Spleen (tissue), 11 donors: ENCODE data around the gene TMEM207. TPM values are rescaled to one million over a fixed set of nuclear protein-coding genes. Genes with fewer than 3 reads are reported as not detected.

Experiments used
- DNase-seq: peaks from one replicate; pipeline ENCODE4 v3.0.0-alpha.2; 2020
- H3K27ac ChIP-seq, 8 donors: fragments of 200-600 bp; sonication (generic) in 7 of 8; 1 replicate in 4 of 8; 2 replicates in 4 of 8; pipeline versions ENCODE4 v1.5.0 to v1.8.0; 2016 to 2021; ENCODE audit warnings: inconsistent platforms in 4 of 8, mild to moderate bottlenecking in 4 of 8, moderate library complexity in 1 of 8
- H3K27me3 ChIP-seq, 7 donors: fragments of 200-600 bp; sonication (generic) in 6 of 7; replicated peaks in 1 of 7; 1 replicate in 4 of 7; 2 replicates in 3 of 7; pipeline versions ENCODE4 v1.5.0 to v1.8.0; 2016 to 2021; ENCODE audit warnings: inconsistent platforms in 3 of 7, mild to moderate bottlenecking in 1 of 7
- H3K36me3 ChIP-seq, 6 donors: fragments of 200-600 bp; sonication (generic) in 5 of 6; 1 replicate in 4 of 6; 2 replicates in 2 of 6; pipeline versions ENCODE4 v1.5.0 to v1.8.0; 2016 to 2021; ENCODE audit warnings: inconsistent platforms in 2 of 6
- H3K4me1 ChIP-seq, 6 donors: fragments of 200-600 bp; sonication (generic) in 5 of 6; 1 replicate in 3 of 6; 2 replicates in 3 of 6; pipeline versions ENCODE4 v1.5.0 to v1.8.0; 2016 to 2021; ENCODE audit warnings: inconsistent platforms in 3 of 6
- H3K4me3 ChIP-seq, 8 donors: fragments of 200-600 bp; sonication (generic) in 7 of 8; 1 replicate in 4 of 8; 2 replicates in 4 of 8; pipeline versions ENCODE4 v1.5.0 to v1.8.0; 2016 to 2021; ENCODE audit warnings: inconsistent platforms in 4 of 8, mild to moderate bottlenecking in 4 of 8, moderate library complexity in 2 of 8
- H3K9me3 ChIP-seq, 8 donors: fragments of 200-600 bp; sonication (generic) in 7 of 8; 1 replicate in 4 of 8; 2 replicates in 4 of 8; pipeline versions ENCODE4 v1.5.0 to v1.8.0; 2016 to 2021; ENCODE audit warnings: inconsistent platforms in 4 of 8
- POLR2A ChIP-seq, 3 donors: fragments of 450-650 bp; IDR thresholded peaks; one replicate each; pipeline ENCODE4 v1.5.1; 2017; ENCODE audit warnings: antibody characterized with exemption in 3 of 3, mild to moderate bottlenecking in 1 of 3
- POLR2AphosphoS5 ChIP-seq, 3 donors: sonication (generic); formaldehyde crosslinking; IDR thresholded peaks; one replicate each; pipeline ENCODE4 v1.5.1; 2017; ENCODE audit warnings: antibody characterized with exemption in 3 of 3
- WGBS, 5 donors: extraction: QIAGEN DNeasy Blood & Tissue Kit in 3 of 5; methylation state at CpG; one replicate each; pipeline versions ENCODE4 v1.1.5 to v1.1.7; 2013 to 2018; 5-methylcytosine and 5-hydroxymethylcytosine counted together
- intact Hi-C: fragments of 100-400 bp; cut with DNase I; formaldehyde crosslinking; loops from one replicate; pipeline ENCODE4 v1.15.0; 2023; ENCODE audit warnings: low total_unique reads
- polyA plus RNA-seq, 3 donors: library from polyadenylated mRNA; stranded (reverse); fragments of 200-250 nt; gene quantifications; one replicate each; pipeline ENCODE4 v1.2.1, GENCODE V29; 2013
- total RNA-seq, 7 donors: library from RNA; depleted of rRNA in 3 of 7; stranded (reverse); fragments of >200 nt in 3 of 7; fragmentation: NEBNext Ultra II Directional in 4 of 7; extraction: Animal tissue kit (Norgen Biotek cat#: 25700) in 4 of 7; gene quantifications; one replicate each; pipeline versions ENCODE4 v1.1.0 to v1.2.1, GENCODE V29; 2016 to 2021
- TF ChIP-seq, protein P1 (sequence below), 11 experiments: fragments of 200-600 bp in 7 of 11; fragments of 450-650 bp in 4 of 11; sonication (generic) in 4 of 11; IDR thresholded peaks in 8 of 11; conservative IDR thresholded peaks in 3 of 11; 1 replicate in 7 of 11; 2 replicates in 4 of 11; pipeline versions ENCODE4 v1.4.0 to v1.8.0; 2016 to 2021; ENCODE audit warnings: antibody characterized with exemption in 11 of 11, inconsistent platforms in 4 of 11, mild to moderate bottlenecking in 1 of 11
- donor health status: healthy with polysubstance abuse.
- donor health status: DM: no; HTN: no; CAD: no; lungs with moderate emphysema.
- donor health status: DM: no; HTN: no; CAD: no.
- donor health status: Bipolar disorder and iron deficiency.
- donor health status: healthy.
- donor health status: DM: no; HTN: no; CAD: no.
- donor health status: DM: yes; HTN: yes; CAD: no.

The TMEM207 gene
- total and polyA plus RNA-seq, 10 donors: not detected

GRCh38 chr3:190446573-190447279, 3.0 kb downstream of the TMEM207 start:
- H3K27me3 ChIP-seq: no peaks in the 10 kb centered on the region
- H3K4me3 ChIP-seq: no peak overlapping the region
- peaks cover 0 to 10% (median 2%) of the 10 kb centered on the region in 6 donors for H3K4me1 ChIP-seq
- no peak for DNase-seq
- no peak overlapping the region for H3K27ac ChIP-seq
- no peaks in the 10 kb centered on the region for H3K36me3 ChIP-seq
- H3K9me3 ChIP-seq: no peaks in the 10 kb centered on the region
- TF ChIP-seq POLR2A (IDR thresholded peaks at IDR 0.05) (no peak), POLR2AphosphoS5 (IDR thresholded peaks at IDR 0.05) (no peak)
- TF ChIP-seq, protein P1, sequence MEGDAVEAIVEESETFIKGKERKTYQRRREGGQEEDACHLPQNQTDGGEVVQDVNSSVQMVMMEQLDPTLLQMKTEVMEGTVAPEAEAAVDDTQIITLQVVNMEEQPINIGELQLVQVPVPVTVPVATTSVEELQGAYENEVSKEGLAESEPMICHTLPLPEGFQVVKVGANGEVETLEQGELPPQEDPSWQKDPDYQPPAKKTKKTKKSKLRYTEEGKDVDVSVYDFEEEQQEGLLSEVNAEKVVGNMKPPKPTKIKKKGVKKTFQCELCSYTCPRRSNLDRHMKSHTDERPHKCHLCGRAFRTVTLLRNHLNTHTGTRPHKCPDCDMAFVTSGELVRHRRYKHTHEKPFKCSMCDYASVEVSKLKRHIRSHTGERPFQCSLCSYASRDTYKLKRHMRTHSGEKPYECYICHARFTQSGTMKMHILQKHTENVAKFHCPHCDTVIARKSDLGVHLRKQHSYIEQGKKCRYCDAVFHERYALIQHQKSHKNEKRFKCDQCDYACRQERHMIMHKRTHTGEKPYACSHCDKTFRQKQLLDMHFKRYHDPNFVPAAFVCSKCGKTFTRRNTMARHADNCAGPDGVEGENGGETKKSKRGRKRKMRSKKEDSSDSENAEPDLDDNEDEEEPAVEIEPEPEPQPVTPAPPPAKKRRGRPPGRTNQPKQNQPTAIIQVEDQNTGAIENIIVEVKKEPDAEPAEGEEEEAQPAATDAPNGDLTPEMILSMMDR (IDR thresholded peaks at IDR 0.05 in 8 of 11, conservative IDR thresholded peaks at IDR 0.05 in 3 of 11): no peak
- WGBS, 5 donors: 16 to 28% (median 18%) methylated on average over 6 of the region's 6 CpGs
- intact Hi-C loops: no loop called here

GRCh38 chr3:190444576-190445145, 5.0 kb downstream of the TMEM207 start:
- WGBS, 5 donors: 85 to 98% (median 92%) methylated on average over 3 of the region's 3 CpGs
- intact Hi-C loops: no loop called here
- no peaks in the 10 kb centered on the region for H3K9me3 ChIP-seq
- TF ChIP-seq, protein P1 (IDR thresholded peaks at IDR 0.05 in 8 of 11, conservative IDR thresholded peaks at IDR 0.05 in 3 of 11): no peak
- TF ChIP-seq POLR2A (IDR thresholded peaks at IDR 0.05) (no peak), POLR2AphosphoS5 (IDR thresholded peaks at IDR 0.05) (no peak)
- DNase-seq: no peak
- H3K36me3 ChIP-seq: no peaks in the 10 kb centered on the region
- H3K4me3 ChIP-seq: no peak overlapping the region
- H3K27me3 ChIP-seq: no peaks in the 10 kb centered on the region
- peaks cover 0 to 10% (median 2%) of the 10 kb centered on the region in 6 donors for H3K4me1 ChIP-seq
- H3K27ac ChIP-seq: no peak overlapping the region

DNA sequence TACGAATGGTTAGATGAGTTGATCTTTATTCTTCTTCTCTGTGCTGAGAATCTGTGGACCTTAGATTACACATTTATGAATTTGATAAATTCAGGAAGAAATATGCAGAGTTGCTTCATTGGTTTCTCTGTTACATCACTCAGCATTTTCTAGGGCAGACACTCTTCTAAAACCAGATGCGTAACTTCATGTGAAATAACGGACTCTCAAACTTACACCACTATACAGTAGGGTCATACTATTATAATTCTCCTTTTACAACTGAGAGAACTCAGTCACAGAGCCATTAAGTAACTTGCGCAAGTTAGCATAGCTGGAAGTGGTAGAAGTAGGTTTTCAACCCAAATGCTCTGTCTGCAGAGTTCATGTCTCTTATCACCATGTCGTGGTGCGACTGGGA, 5.7 kb downstream of the TMEM207 start:
- Histone ChIP-seq H3K4me3 (no peak overlapping the region), H3K9me3 (no peaks in the 10 kb centered on the region), H3K4me1 (peaks cover 0 to 10% (median 2%) of the 10 kb centered on the region in 6 donors), H3K27me3 (no peaks in the 10 kb centered on the region), H3K36me3 (no peaks in the 10 kb centered on the region), H3K27ac (no peak overlapping the region)
- TF ChIP-seq, protein P1 (IDR thresholded peaks at IDR 0.05 in 8 of 11, conservative IDR thresholded peaks at IDR 0.05 in 3 of 11): no peak
- TF ChIP-seq POLR2AphosphoS5 (IDR thresholded peaks at IDR 0.05): no peak
- no peak for TF ChIP-seq POLR2A (IDR thresholded peaks at IDR 0.05)
- intact Hi-C loops: no loop called here
- WGBS, 5 donors: 70 to 90% (median 73%) methylated on average over 6 of the region's 6 CpGs
- DNase-seq: no peak

- H3K4me1 ChIP-seq: peaks cover 0 to 10% (median 2%) of the 10 kb centered on the region in 6 donors
- 78 to 90% (median 80%) methylated on average over 3 of the region's 3 CpGs for WGBS, 5 donors
- intact Hi-C loops: no loop called here
- no peak for DNase-seq
- no peak overlapping the region for H3K27ac ChIP-seq
- H3K36me3 ChIP-seq: no peaks in the 10 kb centered on the region
- H3K27me3 ChIP-seq: no peaks in the 10 kb centered on the region
- TF ChIP-seq, protein P1 (IDR thresholded peaks at IDR 0.05 in 8 of 11, conservative IDR thresholded peaks at IDR 0.05 in 3 of 11): no peak
- TF ChIP-seq POLR2AphosphoS5 (IDR thresholded peaks at IDR 0.05) (no peak), POLR2A (IDR thresholded peaks at IDR 0.05) (no peak)
- no peaks in the 10 kb centered on the region for H3K9me3 ChIP-seq
- no peak overlapping the region for H3K4me3 ChIP-seq
Measured at GRCh38 chr3:190443257-190443656, 6.4 kb downstream of the TMEM207 start.
